Trophoblast cell (in vitro differentiated cells and primary cell): ENCODE results near the gene TIGD7.

Experiments used
- DNase-seq, 2 donors: peaks; one replicate each; pipeline ENCODE4 v3.0.0-alpha.2; 2016
- H2AFZ ChIP-seq: 2 replicates; pipeline ENCODE4 v1.6.1; 2013; ENCODE audit warnings: low read length, moderate library complexity, mild to moderate bottlenecking; ENCODE audit not compliant: insufficient read depth, poor library complexity
- H2AK5ac ChIP-seq: 2 replicates; pipeline ENCODE4 v1.6.1; 2013; ENCODE audit warnings: mild to moderate bottlenecking, low read length
- H2BK120ac ChIP-seq: 2 replicates; pipeline ENCODE4 v1.6.1; 2013; ENCODE audit warnings: low read length, mild to moderate bottlenecking, moderate library complexity; ENCODE audit not compliant: insufficient read depth, poor library complexity
- H2BK12ac ChIP-seq: 2 replicates; pipeline ENCODE4 v1.6.1; 2013; ENCODE audit warnings: mild to moderate bottlenecking, low read length, moderate library complexity
- H2BK5ac ChIP-seq: 2 replicates; pipeline ENCODE4 v1.6.1; 2013; ENCODE audit warnings: low read length, low read depth, moderate library complexity, mild to moderate bottlenecking; ENCODE audit not compliant: poor library complexity
- H3K14ac ChIP-seq: 2 replicates; pipeline ENCODE4 v1.6.1; 2013; ENCODE audit warnings: mild to moderate bottlenecking, low read length
- H3K18ac ChIP-seq: 2 replicates; pipeline ENCODE4 v1.6.1; 2013; ENCODE audit warnings: mild to moderate bottlenecking, low read length
- H3K23ac ChIP-seq: 2 replicates; pipeline ENCODE4 v1.6.1; 2013; ENCODE audit warnings: low read length
- H3K27ac ChIP-seq: 2 replicates; pipeline ENCODE4 v1.5.1; 2013; ENCODE audit warnings: low read depth, mild to moderate bottlenecking, inconsistent platforms, low read length, moderate library complexity
- H3K27me3 ChIP-seq: 2 replicates; pipeline ENCODE4 v1.6.1; 2013; ENCODE audit warnings: inconsistent platforms, mild to moderate bottlenecking, low read length, moderate library complexity; ENCODE audit not compliant: insufficient read depth
- H3K36me3 ChIP-seq, 2 experiments: 1 replicate in 1 of 2; 2 replicates in 1 of 2; pipeline ENCODE4 v1.6.1; 2013; ENCODE audit warnings: low read length in 2 of 2, mild to moderate bottlenecking in 2 of 2, moderate library complexity in 1 of 2; ENCODE audit not compliant: insufficient read depth in 2 of 2, control insufficient read depth in 1 of 2
- H3K4ac ChIP-seq: 2 replicates; pipeline ENCODE4 v1.6.1; 2013; ENCODE audit warnings: low read depth, mild to moderate bottlenecking, low read length, moderate library complexity
- H3K4me1 ChIP-seq, 2 experiments: 1 replicate in 1 of 2; 2 replicates in 1 of 2; pipeline ENCODE4 v1.6.1; 2013; ENCODE audit warnings: low read length in 2 of 2, mild to moderate bottlenecking in 2 of 2, moderate library complexity in 1 of 2; ENCODE audit not compliant: insufficient read depth in 2 of 2, control insufficient read depth in 1 of 2
- H3K4me2 ChIP-seq: 2 replicates; pipeline ENCODE4 v1.6.1; 2013; ENCODE audit warnings: inconsistent platforms, mild to moderate bottlenecking, low read length, moderate library complexity
- H3K4me3 ChIP-seq: 2 replicates; pipeline ENCODE4 v1.5.1; 2013; ENCODE audit warnings: mild to moderate bottlenecking, low read depth, low read length, inconsistent platforms
- H3K79me1 ChIP-seq: one replicate; pipeline ENCODE4 v1.6.1; 2013; ENCODE audit warnings: low read length
- H3K79me2 ChIP-seq: 2 replicates; pipeline ENCODE4 v1.6.1; 2013; ENCODE audit warnings: low read length, mild to moderate bottlenecking; ENCODE audit not compliant: control insufficient read depth, insufficient read depth, poor library complexity
- H3K9ac ChIP-seq: 2 replicates; pipeline ENCODE4 v1.6.1; 2013; ENCODE audit warnings: mild to moderate bottlenecking, low read length
- H3K9me3 ChIP-seq: 2 replicates; pipeline ENCODE4 v1.6.1; 2013; ENCODE audit warnings: low read depth, mild to moderate bottlenecking, control low read depth, inconsistent platforms, low read length; ENCODE audit not compliant: insufficient read depth
- H4K12ac ChIP-seq: 2 replicates; pipeline ENCODE4 v1.6.1; 2013; ENCODE audit warnings: low read depth, mild to moderate bottlenecking, low read length, moderate library complexity
- H4K8ac ChIP-seq: 2 replicates; pipeline ENCODE4 v1.6.1; 2013; ENCODE audit warnings: low read depth, mild to moderate bottlenecking, low read length, moderate library complexity
- H4K91ac ChIP-seq: one replicate; pipeline ENCODE4 v1.6.1; 2013; ENCODE audit warnings: low read depth, mild to moderate bottlenecking, low read length, moderate library complexity
- WGBS: extraction: QIAGEN DNeasy Blood & Tissue Kit; methylation state at CpG from one replicate; pipeline ENCODE4 v1.1.7; 2013; ENCODE audit warnings: missing lambda C conversion rate; ENCODE audit not compliant: insufficient read length, insufficient coverage; ENCODE audit errors: extremely low coverage; 5-methylcytosine and 5-hydroxymethylcytosine counted together

TIGD7 gene

DNA sequence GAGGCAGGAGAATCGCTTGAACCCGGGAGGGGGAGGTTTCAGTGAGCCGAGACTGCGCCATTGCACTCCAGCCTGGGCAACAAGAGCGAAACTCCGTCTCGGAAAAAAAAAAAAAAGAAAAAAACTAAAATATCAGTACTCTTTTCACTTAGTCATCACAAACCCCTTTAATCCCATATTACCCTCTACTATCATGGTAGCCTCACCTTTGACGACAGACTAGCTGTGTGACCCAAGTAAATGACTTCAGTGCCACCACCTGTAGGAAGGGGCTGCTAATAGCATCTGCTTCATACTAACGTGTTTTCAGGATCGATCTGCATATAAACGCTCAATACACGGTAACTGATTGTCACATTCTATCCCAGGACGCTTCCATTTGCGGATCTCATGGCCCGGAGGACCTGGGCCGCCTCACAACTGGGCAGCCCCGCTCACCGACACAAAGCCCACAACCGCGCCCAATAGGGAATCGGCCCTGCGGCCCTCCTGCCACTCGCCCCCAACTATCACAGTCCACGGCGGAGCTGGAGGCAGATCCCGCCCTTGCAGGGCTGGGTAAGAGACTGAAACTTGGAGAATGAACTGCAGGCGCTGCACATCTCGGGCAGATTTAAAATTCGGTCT is 23.0 kb downstream of the TIGD7 start:
- H3K4me3 ChIP-seq: peak overlapping the region; percentile 71
- no peak overlapping the region for H2BK12ac ChIP-seq
- peaks cover 14% of the 10 kb centered on the region for H3K79me2 ChIP-seq
- no peaks in the 10 kb centered on the region for H3K27me3 ChIP-seq
- peak overlapping the region; percentile 54 for H3K18ac ChIP-seq
- peaks cover 13 to 15% of the 10 kb centered on the region in 2 experiments for H3K36me3 ChIP-seq
- H3K4me2 ChIP-seq: peak overlapping the region; percentile 76
- H3K9ac ChIP-seq: peak overlapping the region; percentile 49
- no peak overlapping the region for H3K23ac ChIP-seq
- H3K79me1 ChIP-seq: peaks cover 14% of the 10 kb centered on the region
- H2BK120ac ChIP-seq: peak overlapping the region; percentile 10
- peak overlapping the region; percentile 81 for H4K8ac ChIP-seq
- peak overlapping the region; percentile 24 for H3K4ac ChIP-seq
- peak overlapping the region; percentile 65 for H3K14ac ChIP-seq
- H2AK5ac ChIP-seq: no peak overlapping the region
- WGBS: no CpG with 5 or more reads among the region's 29 CpGs
- peak overlapping the region; percentile 59 for H4K91ac ChIP-seq
- peak overlapping the region; percentile 7 for H2BK5ac ChIP-seq
- peaks cover 3% of the 10 kb centered on the region for H3K9me3 ChIP-seq
- peak overlapping the region; percentile 90 for H3K27ac ChIP-seq
- H4K12ac ChIP-seq: peak overlapping the region; percentile 70
- H2AFZ ChIP-seq: peak overlapping the region; percentile 90
- DNase-seq: peak in 1 of 2 donors; percentile 8
- peaks cover 13 to 17% of the 10 kb centered on the region in 2 experiments for H3K4me1 ChIP-seq

DNA sequence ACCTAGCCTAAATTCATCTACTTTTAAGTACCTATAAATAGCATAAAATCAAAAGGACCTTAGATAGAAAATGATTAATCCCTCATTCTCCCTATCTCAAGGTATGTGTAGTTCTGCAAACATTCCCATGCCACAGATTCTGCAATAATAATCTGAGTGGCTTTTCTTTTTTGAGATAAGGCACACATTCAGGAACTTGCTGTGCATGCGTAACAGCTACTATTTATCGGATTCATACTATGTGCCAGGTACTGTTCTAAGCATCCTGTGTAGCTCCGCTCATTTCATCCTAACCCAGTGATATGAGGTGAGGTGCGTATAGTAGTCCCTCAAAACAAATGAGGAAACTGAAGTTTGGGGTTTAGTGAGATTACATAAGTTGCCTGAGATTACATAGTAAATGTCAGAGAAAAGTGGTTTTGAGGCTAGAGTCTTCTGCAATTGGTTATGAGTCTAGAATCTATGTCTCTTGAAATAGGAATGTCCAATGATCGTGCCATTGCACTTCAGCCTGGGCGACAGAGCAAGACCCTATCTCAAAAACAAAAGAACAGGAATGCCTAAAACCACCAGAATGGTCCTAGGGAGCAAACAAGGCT is 23.9 kb downstream of the TIGD7 start:
- no peak for DNase-seq
- Histone ChIP-seq H2BK12ac (no peak overlapping the region), H3K27me3 (no peaks in the 10 kb centered on the region), H3K79me2 (peaks cover 14% of the 10 kb centered on the region), H3K27ac (no peak overlapping the region), H2AK5ac (no peak overlapping the region), H3K9ac (no peak overlapping the region), H3K4me1 (peaks cover 13 to 17% of the 10 kb centered on the region in 2 experiments), H3K4me3 (no peak overlapping the region), H2BK120ac (no peak overlapping the region), H3K36me3 (peaks cover 9 to 11% of the 10 kb centered on the region in 2 experiments), H2BK5ac (no peak overlapping the region), H4K91ac (no peak overlapping the region), H3K23ac (no peak overlapping the region), H4K8ac (no peak overlapping the region), H4K12ac (no peak overlapping the region), H2AFZ (no peak overlapping the region), H3K4me2 (no peak overlapping the region), H3K79me1 (peaks cover 14% of the 10 kb centered on the region), H3K9me3 (peaks cover 3% of the 10 kb centered on the region), H3K14ac (no peak overlapping the region), H3K18ac (no peak overlapping the region), H3K4ac (no peak overlapping the region)
- no CpG with 5 or more reads among the region's 6 CpGs for WGBS

- WGBS: no CpG with 5 or more reads among the region's 5 CpGs
- Histone ChIP-seq H4K12ac (no peak overlapping the region), H3K79me2 (no peaks in the 10 kb centered on the region), H3K14ac (no peak overlapping the region), H3K4me2 (no peak overlapping the region), H2AK5ac (no peak overlapping the region), H4K8ac (no peak overlapping the region), H3K36me3 (no peaks in the 10 kb centered on the region), H3K23ac (no peak overlapping the region), H3K4me1 (no peaks in the 10 kb centered on the region), H2BK5ac (no peak overlapping the region), H2BK12ac (no peak overlapping the region), H3K4me3 (no peak overlapping the region), H2AFZ (no peak overlapping the region), H3K79me1 (no peaks in the 10 kb centered on the region), H3K18ac (no peak overlapping the region), H3K4ac (no peak overlapping the region), H3K9me3 (peaks cover 4% of the 10 kb centered on the region), H4K91ac (no peak overlapping the region), H3K27ac (no peak overlapping the region), H3K9ac (no peak overlapping the region), H2BK120ac (no peak overlapping the region), H3K27me3 (no peaks in the 10 kb centered on the region)
- no peak for DNase-seq
These were observed 28.6 kb downstream of the TIGD7 start for GRCh38 chr16:3276679-3277078.

- Histone ChIP-seq H3K4me3 (no peak overlapping the region), H3K79me2 (no peaks in the 10 kb centered on the region), H3K14ac (no peak overlapping the region), H2BK12ac (no peak overlapping the region), H4K91ac (no peak overlapping the region), H4K12ac (no peak overlapping the region), H2BK120ac (no peak overlapping the region), H3K9me3 (peaks cover 7% of the 10 kb centered on the region), H3K9ac (no peak overlapping the region), H3K23ac (no peak overlapping the region), H3K4me1 (no peaks in the 10 kb centered on the region), H3K4me2 (peak overlapping the region; percentile 27), H3K36me3 (no peaks in the 10 kb centered on the region), H2AK5ac (no peak overlapping the region), H2AFZ (no peak overlapping the region), H2BK5ac (no peak overlapping the region), H3K79me1 (no peaks in the 10 kb centered on the region), H3K18ac (no peak overlapping the region), H3K4ac (no peak overlapping the region), H3K27me3 (no peaks in the 10 kb centered on the region), H4K8ac (no peak overlapping the region), H3K27ac (no peak overlapping the region)
- no peak for DNase-seq
These were observed 30.3 kb downstream of the TIGD7 start for GRCh38 chr16:3274947-3275346.
